HG03097 (cell line): ENCODE data around the gene TICRR.
"Not testable (repeated sequence)": the region's sequence is repeated elsewhere in the genome, so short reads cannot be mapped to it uniquely, and the experiment has no call there.

Source experiments
- ATAC-seq: cut with Tn5 transposase; IDR thresholded peaks from one replicate; pipeline ENCODE4 v1.9.1; 2021; ENCODE audit not compliant: unreplicated experiment, low FRiP score

The TICRR gene

GRCh38 chr15:89566621-89567294, 8.5 kb upstream of the TICRR start:
- ATAC-seq, result no peak

- ATAC-seq, result no peak
Observed at GRCh38 chr15:89569090-89569745, 6.1 kb upstream of the TICRR start.

GRCh38 chr15:89575656-89576416, 567 bp downstream of the TICRR start:
- ATAC-seq, result peak; percentile 23

GRCh38 chr15:89576417-89576773, 1.1 kb downstream of the TICRR start:
- peak; percentile 6 for ATAC-seq

- ATAC-seq, result no peak
Observed at GRCh38 chr15:89577776-89578115, 2.5 kb downstream of the TICRR start.

- no peak for ATAC-seq
Observed at GRCh38 chr15:89578146-89578545, 2.9 kb downstream of the TICRR start.

GRCh38 chr15:89580747-89581146, 5.5 kb downstream of the TICRR start:
- ATAC-seq, result not testable (repeated sequence)

- no peak for ATAC-seq
Observed at GRCh38 chr15:89586651-89587050, 11.4 kb downstream of the TICRR start.

GRCh38 chr15:89587955-89588354, 12.7 kb downstream of the TICRR start:
- no peak for ATAC-seq

GRCh38 chr15:89591834-89592233, 16.6 kb downstream of the TICRR start:
- ATAC-seq, result no peak

GRCh38 chr15:89593018-89593417, 17.7 kb downstream of the TICRR start:
- no peak for ATAC-seq

GRCh38 chr15:89599021-89599420, 23.8 kb downstream of the TICRR start:
- no peak for ATAC-seq

GRCh38 chr15:89611317-89611716, 36.0 kb downstream of the TICRR start:
- no peak for ATAC-seq

GRCh38 chr15:89613031-89613430, 37.8 kb downstream of the TICRR start:
- ATAC-seq, result no peak

- ATAC-seq, result no peak
Observed at GRCh38 chr15:89614164-89614563, 38.9 kb downstream of the TICRR start.

- no peak for ATAC-seq
Observed at GRCh38 chr15:89615135-89615534, 39.9 kb downstream of the TICRR start.

GRCh38 chr15:89616228-89616627, 41.0 kb downstream of the TICRR start:
- no peak for ATAC-seq

- ATAC-seq, result no peak
Observed at GRCh38 chr15:89621547-89621946, 46.3 kb downstream of the TICRR start.

GRCh38 chr15:89623165-89623564, 47.9 kb downstream of the TICRR start:
- no peak for ATAC-seq

GRCh38 chr15:89625716-89626115, 50.4 kb downstream of the TICRR start:
- ATAC-seq, result no peak

- ATAC-seq, result no peak
Observed at GRCh38 chr15:89627256-89627970, 52.1 kb downstream of the TICRR start.
